GM19328 (cell line): ENCODE data around the gene AAGAB.
"Not testable (repeated sequence)": the region's sequence is repeated elsewhere in the genome, so short reads cannot be mapped to it uniquely, and the experiment has no call there.

Source experiments
- ATAC-seq: cut with Tn5 transposase; IDR thresholded peaks from one replicate; pipeline ENCODE4 v1.9.1; 2021; ENCODE audit warnings: mild to moderate bottlenecking, moderate library complexity; ENCODE audit not compliant: unreplicated experiment

The AAGAB gene, protein sequence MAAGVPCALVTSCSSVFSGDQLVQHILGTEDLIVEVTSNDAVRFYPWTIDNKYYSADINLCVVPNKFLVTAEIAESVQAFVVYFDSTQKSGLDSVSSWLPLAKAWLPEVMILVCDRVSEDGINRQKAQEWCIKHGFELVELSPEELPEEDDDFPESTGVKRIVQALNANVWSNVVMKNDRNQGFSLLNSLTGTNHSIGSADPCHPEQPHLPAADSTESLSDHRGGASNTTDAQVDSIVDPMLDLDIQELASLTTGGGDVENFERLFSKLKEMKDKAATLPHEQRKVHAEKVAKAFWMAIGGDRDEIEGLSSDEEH

GRCh38 chr15:67254238-67255175 is at the start of gene AAGAB, which contains the start of gene IQCH:
Gene AAGAB (minus strand): TSS chr15:67254661. CDS start chr15:67254631, 30 bp downstream.
Gene IQCH (plus strand): TSS chr15:67254786. CDS start chr15:67254897, 111 bp downstream.
- peak; percentile 92 for ATAC-seq

- no peak for ATAC-seq
Observed at GRCh38 chr15:67303490-67304363, 49.3 kb upstream of the AAGAB start.

DNA sequence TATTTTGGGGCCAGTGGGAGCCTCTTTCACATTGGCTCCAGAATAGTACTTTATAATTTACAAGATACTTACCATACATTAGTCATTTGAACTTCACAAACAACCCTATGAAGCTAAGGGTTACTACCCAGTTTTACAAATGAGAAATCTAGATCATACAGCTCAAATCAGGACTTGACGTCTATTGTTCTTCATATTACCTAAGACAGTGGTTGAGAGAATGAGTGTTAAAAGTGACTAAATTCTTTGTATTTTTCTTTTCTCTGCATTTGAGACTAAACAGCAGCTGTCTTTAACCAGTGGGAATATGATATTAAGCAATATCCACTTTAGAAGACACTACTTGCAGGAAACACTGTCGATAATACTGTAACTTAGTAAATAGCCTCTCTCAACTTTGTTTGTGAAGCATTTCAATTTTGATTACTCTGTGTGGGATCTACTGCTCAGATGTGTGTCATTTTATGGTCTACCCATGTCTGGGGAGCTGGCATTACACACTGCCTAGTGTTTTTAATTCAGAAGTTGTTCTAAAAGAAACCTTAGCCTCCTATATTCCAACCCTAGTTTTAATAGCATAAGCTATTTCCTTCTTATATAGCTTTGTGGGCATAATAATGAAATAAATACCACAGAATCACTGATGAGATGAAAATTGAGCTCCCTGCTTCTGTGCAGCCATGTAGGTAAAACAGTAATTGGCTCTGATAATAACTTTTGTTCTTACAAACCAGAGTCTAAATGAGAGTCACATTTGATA is 46.0 kb upstream of the AAGAB start:
- no peak for ATAC-seq

DNA sequence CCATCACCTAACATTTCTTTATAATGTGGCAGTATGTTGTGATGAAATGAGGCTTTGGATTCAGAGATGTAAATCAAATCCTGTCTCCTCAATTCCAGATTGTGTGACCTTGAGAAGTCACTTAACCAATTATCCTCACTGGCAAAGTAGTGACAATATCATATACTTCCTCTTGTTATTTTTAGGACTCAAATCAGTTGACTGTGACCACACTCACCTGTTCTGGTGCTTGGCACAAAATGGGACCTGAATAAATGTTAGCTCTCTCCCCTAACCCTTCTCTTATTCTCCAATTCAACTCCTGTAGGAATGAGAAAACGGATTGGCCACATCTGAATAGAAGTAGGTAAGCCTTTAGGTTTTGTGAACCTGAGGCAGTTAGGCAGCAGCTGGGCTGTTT is 42.2 kb upstream of the AAGAB start:
- ATAC-seq: no peak

DNA sequence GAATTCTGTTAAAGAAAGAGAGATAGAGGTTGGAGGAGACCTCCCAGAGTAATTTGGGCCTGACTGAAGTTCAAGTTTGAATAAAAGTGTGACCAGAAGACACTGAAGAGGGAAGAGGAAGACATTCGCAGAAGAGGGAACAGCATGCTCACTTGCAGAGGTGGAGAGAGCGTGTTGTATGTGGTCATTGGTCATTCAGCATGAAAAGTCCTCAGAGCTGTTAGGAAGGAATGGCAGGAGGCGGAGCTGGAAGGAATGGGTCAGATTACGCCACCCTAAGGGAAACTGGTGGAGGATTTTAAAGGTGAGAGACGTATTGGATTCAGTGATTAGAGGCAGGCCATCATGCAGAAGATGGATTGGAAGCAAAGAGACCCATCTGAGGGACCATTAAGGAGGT is 41.7 kb upstream of the AAGAB start:
- no peak for ATAC-seq

- no peak for ATAC-seq
Observed at GRCh38 chr15:67290319-67290718, 35.9 kb upstream of the AAGAB start.

DNA sequence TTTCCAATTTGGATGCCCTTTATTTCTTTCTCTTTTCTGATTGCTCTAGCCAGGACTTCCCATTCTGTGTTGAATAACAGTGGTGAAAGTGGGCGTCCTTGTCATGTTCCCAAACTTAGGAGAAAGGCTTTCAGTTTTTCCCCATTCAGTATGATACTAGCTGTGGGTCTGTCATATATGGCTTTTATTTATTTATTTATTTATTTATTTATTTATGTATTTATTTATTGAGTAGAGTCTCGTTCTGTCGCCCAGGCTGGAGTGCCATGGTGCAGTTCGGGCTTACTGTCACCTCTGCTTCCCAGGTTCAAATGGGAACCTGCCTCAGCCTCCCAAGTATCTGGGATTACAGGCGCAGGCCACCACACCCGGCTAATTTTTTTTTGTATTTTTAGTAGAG is 31.9 kb upstream of the AAGAB start:
- not testable (repeated sequence) for ATAC-seq

DNA sequence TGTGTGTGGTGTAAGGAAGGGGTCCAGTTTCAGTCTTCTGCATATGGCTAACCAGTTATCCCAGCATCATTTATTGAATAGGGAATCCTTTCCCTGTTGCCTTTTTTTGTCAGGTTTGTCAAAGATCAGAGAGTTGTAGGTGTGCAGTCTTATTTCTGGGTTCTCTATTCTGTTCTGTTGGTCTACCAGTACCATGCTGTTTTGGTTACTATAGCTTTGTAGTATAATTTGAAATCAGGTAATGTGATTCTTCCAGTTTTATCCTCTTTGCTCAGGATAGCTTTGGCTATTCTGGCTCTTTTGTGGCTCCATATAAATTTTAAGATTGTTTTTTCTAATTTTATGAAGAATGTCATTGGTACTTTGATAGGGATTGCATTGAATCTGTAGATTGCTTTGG is 31.2 kb upstream of the AAGAB start:
- not testable (repeated sequence) for ATAC-seq

DNA sequence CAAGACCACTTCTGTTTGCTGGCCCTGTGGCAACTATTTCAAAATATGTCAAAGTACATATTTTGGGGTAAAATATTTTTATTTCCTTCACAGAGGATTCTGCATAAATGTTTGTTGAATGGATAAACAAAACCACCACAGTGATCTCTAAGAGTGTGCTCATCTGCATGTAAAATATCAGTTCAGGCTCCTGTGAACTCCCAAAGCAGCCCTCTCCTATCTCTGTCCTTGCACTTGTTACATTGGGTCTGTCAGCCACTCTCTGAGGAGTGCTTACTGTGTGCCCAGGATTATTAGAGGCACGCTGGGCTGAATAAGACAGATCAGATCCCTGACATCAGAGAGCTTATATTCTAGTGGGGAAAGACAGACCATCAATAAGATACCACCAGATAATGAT is 27.3 kb upstream of the AAGAB start:
- ATAC-seq: no peak

DNA sequence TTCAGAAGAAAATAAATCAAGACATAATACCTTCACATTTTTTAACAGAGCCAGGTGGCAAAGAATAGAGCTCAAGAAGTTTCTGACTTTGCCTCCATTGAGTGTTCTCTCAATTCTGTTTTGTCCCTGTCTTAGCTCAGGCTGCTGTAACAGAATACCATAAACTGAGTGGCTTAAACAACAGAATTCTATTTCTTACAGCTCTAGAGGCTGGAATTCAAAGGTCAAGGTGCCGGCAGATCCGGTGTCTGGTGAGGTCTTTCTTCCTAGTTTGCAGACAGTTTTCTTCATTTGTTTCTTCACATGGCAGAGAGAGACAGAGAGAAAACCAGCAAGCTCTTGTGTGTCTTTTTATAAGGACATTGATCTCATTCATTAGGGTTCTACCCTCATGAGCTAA is 25.8 kb upstream of the AAGAB start:
- ATAC-seq: no peak

DNA sequence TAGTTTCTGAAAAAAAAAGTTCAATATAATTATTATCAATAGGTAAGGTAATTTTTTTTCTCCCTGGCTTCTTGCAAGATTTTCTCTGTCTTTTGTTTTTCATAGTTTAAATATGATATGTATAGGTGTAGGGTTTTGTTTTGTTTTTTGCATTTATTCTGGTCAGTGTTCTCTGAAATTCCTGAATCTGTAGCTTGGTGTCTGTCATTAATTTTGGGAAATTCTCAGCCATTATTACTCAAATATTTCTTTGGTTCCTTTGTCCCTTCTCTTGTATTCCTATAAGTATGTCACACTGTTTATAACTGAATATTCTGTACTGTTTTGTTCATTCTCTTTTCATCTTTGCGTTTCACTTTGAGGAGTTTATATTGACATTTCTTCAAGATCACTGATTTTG is 22.2 kb upstream of the AAGAB start:
- ATAC-seq: no peak

GRCh38 chr15:67274236-67274635 is 19.8 kb upstream of the AAGAB start:
- ATAC-seq: no peak

GRCh38 chr15:67267951-67268941 is 13.8 kb upstream of the AAGAB start:
- ATAC-seq: no peak

DNA sequence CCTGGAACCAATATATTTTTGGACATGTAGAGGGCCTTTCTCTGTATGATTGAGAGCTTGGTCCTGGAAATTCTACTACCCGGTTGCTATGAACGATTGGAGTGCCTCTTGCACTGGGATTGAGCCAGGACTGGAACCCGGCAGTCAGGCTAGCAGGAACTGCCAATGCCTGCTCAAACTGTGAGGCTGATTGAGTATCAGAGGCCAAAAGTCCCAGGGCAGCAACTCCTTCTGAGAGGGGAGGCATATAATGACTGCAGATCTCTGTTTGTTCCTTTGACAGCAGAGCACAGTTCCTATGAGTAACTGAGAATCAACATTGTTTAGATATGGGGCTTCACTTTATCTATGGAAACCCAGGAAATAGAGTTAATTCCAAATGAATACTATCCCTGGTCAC is 13.0 kb upstream of the AAGAB start:
- no peak for ATAC-seq

DNA sequence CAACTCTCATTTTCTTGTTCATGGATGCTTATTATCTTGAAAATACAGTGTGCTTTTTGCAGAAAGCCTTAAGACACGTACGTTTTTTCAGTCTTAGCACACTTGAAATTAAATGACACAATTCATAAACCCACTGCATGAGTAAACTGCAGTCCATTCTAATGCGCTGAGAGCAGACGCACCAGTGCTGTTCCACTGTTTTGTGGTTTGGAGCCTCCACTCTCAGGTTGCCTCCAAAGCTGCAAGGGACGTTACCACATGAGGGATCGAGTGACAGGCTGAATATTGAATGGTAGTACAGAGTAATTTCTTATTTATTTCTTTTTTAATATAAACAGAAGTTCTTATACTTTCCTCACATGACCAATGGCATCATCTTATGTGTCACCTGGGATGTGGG is 12.4 kb upstream of the AAGAB start:
- no peak for ATAC-seq

DNA sequence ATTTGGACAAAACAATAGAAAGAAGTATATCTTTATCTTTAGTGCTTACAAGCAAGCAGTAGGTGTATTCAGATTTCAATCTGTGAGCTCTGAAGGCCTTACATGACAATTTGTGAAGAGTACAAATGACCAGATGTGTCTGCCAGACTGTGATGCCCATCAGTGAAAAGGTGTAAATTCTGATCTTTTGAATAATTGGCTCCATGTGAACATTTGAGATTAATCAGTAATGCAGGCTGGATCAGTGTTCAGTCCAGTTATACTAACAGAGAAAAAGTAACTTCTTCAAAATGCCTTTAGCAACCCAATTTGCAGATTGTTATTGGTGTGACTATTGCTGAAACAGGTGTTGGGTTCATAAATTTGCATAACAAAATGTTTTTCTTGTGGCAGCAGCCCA is 5.3 kb upstream of the AAGAB start:
- ATAC-seq: no peak

- no peak for ATAC-seq
Observed at GRCh38 chr15:67259379-67259778, 4.9 kb upstream of the AAGAB start.

DNA sequence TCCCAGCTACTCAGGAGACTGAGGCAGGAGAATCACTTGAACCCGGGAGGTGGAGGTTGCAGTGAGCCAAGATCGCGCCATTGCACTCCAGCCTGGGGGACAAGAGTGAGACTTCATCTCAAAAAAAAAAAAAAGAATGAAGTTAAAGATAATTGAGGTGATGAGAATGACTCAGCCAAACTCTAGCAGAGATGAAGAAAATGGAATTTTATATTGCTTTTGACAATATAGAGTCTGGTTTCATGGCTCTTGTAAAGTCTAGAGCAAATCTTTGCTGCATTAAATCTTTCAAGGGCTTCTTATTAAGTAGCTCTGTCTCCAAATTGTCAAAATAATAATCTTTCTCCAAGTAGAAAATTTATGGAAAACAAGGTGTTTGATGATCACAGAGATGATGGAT is 4.0 kb upstream of the AAGAB start:
- ATAC-seq: not testable (repeated sequence)

- no peak for ATAC-seq
Observed at GRCh38 chr15:67256051-67256450, 1.6 kb upstream of the AAGAB start.
